ACHN (cell line): ENCODE measurements around the gene HDHD5.

ENCODE experiments used
- DNase-seq: peaks from one replicate; pipeline ENCODE4 v3.0.0-alpha.2; 2015
- in situ Hi-C: cut with HindIII; loops from 2 replicates; pipeline ENCODE4 v1.10.0; 2017; ENCODE audit warnings: low sequenced_read_pairs, low pct_ligation_motif_present, low pct_unique_long_range_greater_than_20kb

Gene HDHD5

GRCh38 chr22:17096071-17096470, 63.0 kb downstream of the HDHD5 start:
- in situ Hi-C loops: no loop called here

DNA sequence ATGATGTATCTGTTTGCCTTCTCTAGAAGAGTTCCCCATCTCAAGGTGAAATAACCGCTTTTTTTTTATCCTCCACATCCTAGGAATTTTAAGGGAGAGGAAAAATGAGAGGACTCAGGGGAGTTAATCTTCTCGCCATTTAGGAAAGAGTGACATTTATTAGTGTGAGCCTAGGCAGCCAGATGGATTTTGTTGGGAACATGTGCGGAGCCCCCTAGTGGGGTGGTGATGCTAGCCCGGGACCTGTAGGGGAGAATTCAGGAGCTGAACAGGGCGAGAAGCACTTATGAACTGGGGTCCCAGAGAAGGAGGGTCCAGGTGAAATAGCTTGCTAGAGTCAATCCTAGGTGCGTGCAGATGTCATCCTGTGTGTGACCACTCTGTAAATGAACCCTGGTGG, 63.5 kb downstream of the HDHD5 start:
- in situ Hi-C loops: no loop called here
- DNase-seq: peak; percentile 15

More at GRCh38 chr22:17096071-17096470, 63.0 kb downstream of the HDHD5 start:
- no peak for DNase-seq

DNA sequence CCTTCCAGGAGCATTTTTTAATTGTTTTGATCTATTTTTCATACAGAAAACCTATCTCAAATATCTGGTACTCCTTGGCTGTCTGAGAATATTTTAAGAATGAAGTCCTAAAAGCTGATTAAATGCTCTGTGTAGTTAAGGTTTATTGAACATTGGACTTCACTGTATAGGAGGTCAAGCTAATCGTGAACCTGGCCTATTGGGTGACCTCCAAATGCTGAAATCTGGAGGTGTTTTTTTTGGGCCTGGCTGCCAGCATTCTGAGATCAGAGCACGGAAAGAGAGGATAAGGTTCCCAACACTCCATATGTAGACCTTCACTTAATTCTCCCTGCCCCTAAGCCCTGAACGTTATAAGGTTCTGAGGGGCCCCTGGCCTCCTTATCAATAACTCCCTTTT, 66.0 kb downstream of the HDHD5 start:
- in situ Hi-C loops: no loop called here
- no peak for DNase-seq

GRCh38 chr22:17091851-17092250, 67.2 kb downstream of the HDHD5 start:
- in situ Hi-C loops: no loop called here
- DNase-seq: no peak

DNA sequence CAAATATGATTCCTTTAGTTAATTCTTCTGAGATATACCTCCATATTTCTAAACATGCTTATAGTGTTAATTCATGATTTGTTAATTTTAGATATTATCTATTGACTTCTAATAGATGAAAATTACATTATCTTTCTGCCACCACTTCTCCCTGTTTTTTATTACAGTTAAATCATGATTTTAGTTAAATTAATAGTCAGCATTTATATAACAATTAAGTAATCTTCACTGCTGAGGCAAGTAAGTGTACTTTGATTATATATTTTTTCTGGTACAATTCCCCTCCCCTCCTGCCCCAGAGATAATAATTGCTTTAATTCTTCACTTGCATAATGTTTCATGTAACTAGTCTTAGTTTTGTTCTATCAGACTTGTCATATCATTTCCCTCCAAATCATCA, 68.5 kb downstream of the HDHD5 start:
- no peak for DNase-seq
- in situ Hi-C loops: no loop called here
